ENCODE measurements around the gene RFC4.

GRCh38 chr3:186785495-186786018 is 20.7 kb downstream of the RFC4 start:
- no peak for TF ChIP-seq POLR2A (IDR thresholded peaks at IDR 0.05)
- no peak for TF ChIP-seq CTCF (IDR thresholded peaks at IDR 0.05)

Data from transverse colon (tissue), 3 donors.